A673 (cell line): Measurements from ENCODE around the gene ZNF142.

ENCODE experiments used
- CTCF ChIP-seq: fragments of 300-800, 200-600 bp; sonication (generic); conservative IDR thresholded peaks from 2 replicates; pipeline ENCODE4 v1.5.1; 2017; ENCODE audit warnings: low read depth, mild to moderate bottlenecking, antibody characterized with exemption, low read length, moderate library complexity, mixed read lengths
- EZH2 ChIP-seq: fragments of 200-600 bp; sonication (generic); IDR thresholded peaks from 2 replicates; pipeline ENCODE4 v1.6.1; 2017; ENCODE audit warnings: borderline replicate concordance, low read depth, mild to moderate bottlenecking, mixed read lengths, antibody characterized with exemption, low read length; ENCODE audit not compliant: poor library complexity, severe bottlenecking

- TF ChIP-seq CTCF (peak; percentile 50), EZH2 (no peak)
Measured at GRCh38 chr2:218658671-218659257, 659 bp downstream of the ZNF142 start.
